H9 (cell line): ENCODE measurements around the gene LY6G5C. TPM values are rescaled to one million over a fixed set of nuclear protein-coding genes. Genes with fewer than 3 reads are reported as not detected.
A peak's percentile ranks its signal among the peaks of the same experiment; 100 is the strongest.

Experiments
- DNase-seq: peaks from one replicate; pipeline ENCODE4 v3.0.0-alpha.2; 2017
- H2AFZ ChIP-seq: one replicate; pipeline ENCODE4 v1.6.1; 2013; ENCODE audit warnings: mild to moderate bottlenecking, low read length, control low read depth, moderate library complexity
- H2AK5ac ChIP-seq: 2 replicates; pipeline ENCODE4 v1.6.1; 2013; ENCODE audit warnings: low read length, control low read depth, mixed read lengths; ENCODE audit not compliant: insufficient read length
- H2BK120ac ChIP-seq: one replicate; pipeline ENCODE4 v1.6.1; 2013; ENCODE audit warnings: low read depth, mild to moderate bottlenecking, low read length, control low read depth, inconsistent platforms; ENCODE audit not compliant: poor library complexity, severe bottlenecking
- H2BK12ac ChIP-seq: 2 replicates; pipeline ENCODE4 v1.6.1; 2013; ENCODE audit warnings: low read length, control low read depth, mixed read lengths, low read depth; ENCODE audit not compliant: insufficient read length
- H2BK15ac ChIP-seq: 2 replicates; pipeline ENCODE4 v1.6.1; 2013; ENCODE audit warnings: low read depth, low read length, control low read depth
- H2BK20ac ChIP-seq: one replicate; pipeline ENCODE4 v1.6.1; 2013; ENCODE audit warnings: low read depth, mild to moderate bottlenecking, low read length, control low read depth, inconsistent platforms; ENCODE audit not compliant: poor library complexity, severe bottlenecking
- H2BK5ac ChIP-seq: 2 replicates; pipeline ENCODE4 v1.6.1; 2013; ENCODE audit warnings: low read length, control low read depth, mixed read lengths; ENCODE audit not compliant: insufficient read length
- H3K14ac ChIP-seq: 2 replicates; pipeline ENCODE4 v1.6.1; 2013; ENCODE audit warnings: low read length, control low read depth; ENCODE audit not compliant: insufficient read depth
- H3K18ac ChIP-seq: 2 replicates; pipeline ENCODE4 v1.6.1; 2013; ENCODE audit warnings: low read depth, mild to moderate bottlenecking, mixed read lengths, low read length, control low read depth; ENCODE audit not compliant: insufficient read length
- H3K23ac ChIP-seq: 2 replicates; pipeline ENCODE4 v1.6.1; 2013; ENCODE audit warnings: low read length, control low read depth, mixed read lengths, low read depth; ENCODE audit not compliant: insufficient read length
- H3K23me2 ChIP-seq: 2 replicates; pipeline ENCODE4 v1.6.1; 2013; ENCODE audit warnings: low read depth, mild to moderate bottlenecking, mixed read lengths, low read length, control low read depth; ENCODE audit not compliant: insufficient read length, poor library complexity, severe bottlenecking
- H3K27ac ChIP-seq: 2 replicates; pipeline ENCODE4 v1.5.1; 2013; ENCODE audit warnings: low read length, control low read depth, mixed read lengths, low read depth; ENCODE audit not compliant: insufficient read length
- H3K27me3 ChIP-seq: 2 replicates; pipeline ENCODE4 v1.6.1; 2013; ENCODE audit warnings: low read length, control low read depth, inconsistent platforms; ENCODE audit not compliant: insufficient read depth
- H3K4ac ChIP-seq: 2 replicates; pipeline ENCODE4 v1.6.1; 2013; ENCODE audit warnings: low read depth, mild to moderate bottlenecking, control low read depth, inconsistent platforms, low read length, moderate library complexity
- H3K4me1 ChIP-seq: 2 replicates; pipeline ENCODE4 v1.6.1; 2013; ENCODE audit warnings: low read length, control low read depth, inconsistent platforms; ENCODE audit not compliant: insufficient read depth
- H3K4me2 ChIP-seq: 2 replicates; pipeline ENCODE4 v1.6.1; 2013; ENCODE audit warnings: low read length, control low read depth, mixed read lengths; ENCODE audit not compliant: insufficient read length, insufficient read depth
- H3K56ac ChIP-seq: 2 replicates; pipeline ENCODE4 v1.6.1; 2013; ENCODE audit warnings: low read depth, mild to moderate bottlenecking, mixed read lengths, low read length, control low read depth; ENCODE audit not compliant: insufficient read length
- H3K79me1 ChIP-seq: 2 replicates; pipeline ENCODE4 v1.6.1; 2013; ENCODE audit warnings: low read depth, mild to moderate bottlenecking, moderate library complexity, low read length, control low read depth, inconsistent platforms; ENCODE audit not compliant: insufficient read depth, poor library complexity, severe bottlenecking
- H3K79me2 ChIP-seq: 2 replicates; pipeline ENCODE4 v1.6.1; 2013; ENCODE audit warnings: low read length, control low read depth, inconsistent platforms; ENCODE audit not compliant: insufficient read depth
- H3K9ac ChIP-seq: 2 replicates; pipeline ENCODE4 v1.6.1; 2013; ENCODE audit warnings: low read length, control low read depth, mixed read lengths; ENCODE audit not compliant: insufficient read length; ENCODE audit errors: extremely low read depth
- H3K9me3 ChIP-seq: one replicate; pipeline ENCODE4 v1.6.1; 2013; ENCODE audit warnings: low read depth, low read length, inconsistent platforms; ENCODE audit not compliant: control insufficient read depth
- H3T11ph ChIP-seq: one replicate; pipeline ENCODE4 v1.6.1; 2013; ENCODE audit warnings: mild to moderate bottlenecking, low read length, control low read depth, inconsistent platforms
- H4K20me1 ChIP-seq: one replicate; pipeline ENCODE4 v1.6.1; 2013; ENCODE audit not compliant: control insufficient read depth, insufficient read length, insufficient read depth
- H4K5ac ChIP-seq: 2 replicates; pipeline ENCODE4 v1.6.1; 2013; ENCODE audit warnings: low read depth, mild to moderate bottlenecking, mixed read lengths, low read length, control low read depth; ENCODE audit not compliant: insufficient read length
- H4K8ac ChIP-seq: replicated peaks from 2 replicates; pipeline ENCODE4 v1.6.1; 2013; ENCODE audit warnings: low read length, control low read depth, mixed read lengths, low read depth; ENCODE audit not compliant: insufficient read length
- H4K91ac ChIP-seq: 2 replicates; pipeline ENCODE4 v1.6.1; 2013; ENCODE audit warnings: low read depth, mild to moderate bottlenecking, moderate library complexity, mixed read lengths, low read length, control low read depth; ENCODE audit not compliant: insufficient read length
- H3K27ac Mint-ChIP-seq, 3 experiments: 2 replicates in 2 of 3; 3 replicates in 1 of 3; pipeline ENCODE4 v1.8.0; 2020 to 2021; ENCODE audit warnings: mixed read lengths in 3 of 3, mild to moderate bottlenecking in 1 of 3, moderate library complexity in 1 of 3
- H3K27me3 Mint-ChIP-seq: 2 replicates; pipeline ENCODE4 v1.8.0; 2021; ENCODE audit warnings: low read depth, mild to moderate bottlenecking, moderate library complexity, mixed read lengths
- H3K36me3 Mint-ChIP-seq, 3 experiments: 2 replicates in 2 of 3; 3 replicates in 1 of 3; pipeline ENCODE4 v1.8.0; 2020 to 2021; ENCODE audit warnings: low read depth in 3 of 3, mixed read lengths in 3 of 3; ENCODE audit not compliant: insufficient read depth in 1 of 3
- H3K4me1 Mint-ChIP-seq, 2 experiments: 2 replicates each; pipeline ENCODE4 v1.8.0; 2020; ENCODE audit warnings: mixed read lengths in 2 of 2
- H3K4me3 Mint-ChIP-seq, 2 experiments: 2 replicates in 1 of 2; 3 replicates in 1 of 2; pipeline ENCODE4 v1.8.0; 2020 to 2021; ENCODE audit warnings: mild to moderate bottlenecking in 2 of 2, mixed read lengths in 2 of 2, moderate library complexity in 1 of 2
- H3K9me3 Mint-ChIP-seq, 2 experiments: 2 replicates in 1 of 2; 3 replicates in 1 of 2; pipeline ENCODE4 v1.8.0; 2020; ENCODE audit warnings: mild to moderate bottlenecking in 2 of 2, mixed read lengths in 2 of 2, moderate library complexity in 1 of 2
- WGBS: extraction: QIAGEN DNeasy Blood & Tissue Kit; methylation state at CpG from one replicate; pipeline ENCODE4 v1.1.7; 2013; ENCODE audit warnings: missing lambda C conversion rate, low lambda C conversion rate, mixed read lengths; ENCODE audit not compliant: insufficient read length; ENCODE audit errors: extremely low coverage; 5-methylcytosine and 5-hydroxymethylcytosine counted together
- total RNA-seq: library from RNA; stranded (reverse); gene quantifications from 2 replicates; pipeline ENCODE4 v1.2.1, GENCODE V29; 2021
- TF ChIP-seq, protein P1 (sequence below): fragments of 200-600 bp; sonication (generic); conservative IDR thresholded peaks from 3 replicates; pipeline ENCODE4 v1.8.0; 2021; ENCODE audit warnings: antibody characterized with exemption, mild to moderate bottlenecking

Gene LY6G5C
- total RNA-seq, 1 experiment from 2014 or later = 2.2 TPM

DNA sequence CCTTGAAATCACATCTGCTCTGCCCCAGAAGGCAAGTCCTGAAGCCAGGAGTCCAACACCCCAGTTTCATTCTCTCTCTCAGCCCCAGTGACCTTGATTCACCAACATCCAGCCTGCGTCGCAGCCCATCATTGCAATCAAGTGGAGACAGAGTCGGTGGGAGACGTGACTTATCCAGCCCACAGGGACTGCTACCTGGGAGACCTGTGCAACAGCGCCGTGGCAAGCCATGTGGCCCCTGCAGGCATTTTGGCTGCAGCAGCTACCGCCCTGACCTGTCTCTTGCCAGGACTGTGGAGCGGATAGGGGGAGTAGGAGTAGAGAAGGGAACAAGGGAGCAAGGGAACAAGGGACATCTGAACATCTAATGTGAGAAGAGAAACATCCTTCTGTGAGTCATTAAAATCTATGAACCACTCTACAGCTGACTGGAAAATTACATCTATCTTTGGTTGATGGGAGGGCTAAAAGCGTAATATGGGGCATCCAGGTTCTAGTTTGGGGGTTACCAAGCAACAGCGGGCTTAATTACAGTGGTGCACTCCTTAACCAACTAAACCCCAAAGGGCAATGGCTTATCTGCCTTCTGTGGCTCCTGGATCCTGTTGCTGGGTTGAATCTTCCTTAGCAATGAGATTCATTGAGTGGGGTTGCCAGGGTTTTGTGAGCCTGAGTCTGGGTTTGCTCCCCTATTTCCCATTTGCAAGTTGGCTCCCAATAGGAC is 36.8 kb upstream of the LY6G5C start:
- Histone ChIP-seq H2BK20ac (no peak overlapping the region), H2AFZ (peak overlapping the region; percentile 83), H3K27ac (no peak overlapping the region), H3K9me3 (no peaks in the 10 kb centered on the region), H3K4me2 (no peak overlapping the region), H4K20me1 (no peaks in the 10 kb centered on the region), H4K91ac (no peak overlapping the region), H3K4ac (no peak overlapping the region), H3K18ac (no peak overlapping the region), H3K79me1 (no peaks in the 10 kb centered on the region), H2BK5ac (no peak overlapping the region), H3K4me1 (peaks cover 10% of the 10 kb centered on the region; the same call in 1 of the 2 replicates), H3K27me3 (no peaks in the 10 kb centered on the region), H2BK120ac (no peak overlapping the region), H2BK15ac (no peak overlapping the region), H3K23me2 (no peaks in the 10 kb centered on the region), H3K23ac (no peak overlapping the region), H4K8ac (no peak overlapping the region), H2BK12ac (no peak overlapping the region), H3K79me2 (no peaks in the 10 kb centered on the region), H3T11ph (no peak overlapping the region), H2AK5ac (no peak overlapping the region), H4K5ac (no peak overlapping the region), H3K9ac (no peak overlapping the region), H3K56ac (no peak overlapping the region), H3K14ac (no peak overlapping the region)
- Mint-ChIP-seq H3K27ac (peak overlapping the region; percentile 39 to 81 (median 59); a peak in 5 of 7 replicates), H3K27me3 (peaks cover under 1% of the 10 kb centered on the region), H3K36me3 (no peaks in the 10 kb centered on the region), H3K4me1 (peaks cover 38 to 49% of the 10 kb centered on the region in 2 experiments), H3K9me3 (no peaks in the 10 kb centered on the region), H3K4me3 (peak overlapping the region in 1 of 2 experiments; percentile 60; a peak in 2 of 5 replicates)
- WGBS = no CpG with 5 or more reads among the region's 10 CpGs
- peak; percentile 85 for DNase-seq
- TF ChIP-seq, protein P1, sequence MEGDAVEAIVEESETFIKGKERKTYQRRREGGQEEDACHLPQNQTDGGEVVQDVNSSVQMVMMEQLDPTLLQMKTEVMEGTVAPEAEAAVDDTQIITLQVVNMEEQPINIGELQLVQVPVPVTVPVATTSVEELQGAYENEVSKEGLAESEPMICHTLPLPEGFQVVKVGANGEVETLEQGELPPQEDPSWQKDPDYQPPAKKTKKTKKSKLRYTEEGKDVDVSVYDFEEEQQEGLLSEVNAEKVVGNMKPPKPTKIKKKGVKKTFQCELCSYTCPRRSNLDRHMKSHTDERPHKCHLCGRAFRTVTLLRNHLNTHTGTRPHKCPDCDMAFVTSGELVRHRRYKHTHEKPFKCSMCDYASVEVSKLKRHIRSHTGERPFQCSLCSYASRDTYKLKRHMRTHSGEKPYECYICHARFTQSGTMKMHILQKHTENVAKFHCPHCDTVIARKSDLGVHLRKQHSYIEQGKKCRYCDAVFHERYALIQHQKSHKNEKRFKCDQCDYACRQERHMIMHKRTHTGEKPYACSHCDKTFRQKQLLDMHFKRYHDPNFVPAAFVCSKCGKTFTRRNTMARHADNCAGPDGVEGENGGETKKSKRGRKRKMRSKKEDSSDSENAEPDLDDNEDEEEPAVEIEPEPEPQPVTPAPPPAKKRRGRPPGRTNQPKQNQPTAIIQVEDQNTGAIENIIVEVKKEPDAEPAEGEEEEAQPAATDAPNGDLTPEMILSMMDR = peak; percentile 62
